ENCODE measurements around the gene GRIA4.

Gene GRIA4

DNA sequence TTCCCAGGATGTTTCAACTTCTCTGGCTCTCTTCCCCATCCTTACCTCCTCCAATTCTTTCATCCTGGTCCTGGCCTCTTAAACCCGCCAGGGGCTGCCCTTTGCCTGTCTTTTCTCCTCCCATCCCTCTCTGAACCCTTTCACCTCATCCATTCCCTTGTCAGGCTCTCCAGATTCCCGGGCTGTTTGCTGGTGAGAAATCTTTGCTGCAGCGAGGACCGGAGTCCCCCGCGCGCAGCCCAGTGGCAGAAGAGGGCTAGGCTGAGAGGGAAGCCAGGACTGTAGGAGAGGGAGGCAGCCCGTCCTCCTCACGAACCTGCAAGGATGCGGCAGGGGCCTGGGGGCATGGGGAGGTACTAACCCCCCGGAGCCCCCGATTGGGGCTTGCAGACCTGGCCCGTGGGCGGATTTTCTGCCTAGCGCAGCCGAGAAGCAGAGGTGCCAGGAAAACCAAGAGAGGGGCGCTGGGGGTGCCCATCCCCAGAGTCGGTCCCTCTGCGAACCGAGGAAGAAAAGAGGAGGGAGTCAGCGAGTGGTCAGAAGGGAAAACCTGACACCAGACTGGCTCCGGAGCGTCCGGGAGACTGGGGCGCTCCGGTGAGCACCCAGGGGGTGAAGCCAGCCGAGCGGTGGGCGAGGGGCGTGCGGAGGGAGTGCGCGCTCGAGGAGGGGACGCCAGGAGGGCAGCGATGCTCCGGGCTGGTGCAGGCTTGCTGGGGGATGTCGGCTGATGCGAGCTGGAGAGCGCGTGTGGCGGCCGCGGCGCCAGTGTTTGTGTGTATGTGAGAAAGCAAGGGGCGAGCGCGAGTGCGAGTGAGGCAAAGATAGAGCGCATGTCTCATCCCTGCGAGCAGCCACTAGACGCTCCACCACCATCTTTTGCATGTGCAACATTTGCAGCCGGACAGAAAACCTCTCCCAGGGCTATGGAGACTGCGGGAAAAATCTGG, at the start of gene GRIA4:
TSS of gene GRIA4 (plus strand) at position 242 of the 950 bp plus-strand sequence. CDS start 925 bp downstream, outside the sequence.
- no peak for DNase-seq (ENCODE audit: low read depth in 3 of 3)

DNA sequence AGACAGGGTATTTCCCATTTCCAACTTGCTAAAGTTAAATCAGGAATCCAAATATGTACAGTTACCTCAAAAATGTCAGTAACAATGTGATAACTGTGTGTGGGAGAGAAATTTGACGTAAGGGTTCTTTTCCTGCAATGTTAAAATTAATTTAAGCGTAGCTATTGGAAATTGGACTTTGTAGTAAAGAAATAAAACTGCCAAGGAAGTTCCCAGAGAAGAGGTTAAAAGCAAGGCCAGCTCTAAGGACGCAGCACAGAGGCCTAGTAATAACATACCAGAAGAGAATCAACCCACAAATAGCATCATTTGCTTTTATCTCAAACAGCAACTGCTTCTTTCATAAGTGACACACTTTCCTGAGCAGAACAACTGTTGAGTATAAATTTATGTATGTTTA, 36.8 kb upstream of the GRIA4 start:
- DNase-seq (ENCODE audit: low read depth in 3 of 3) = no peak

DNA sequence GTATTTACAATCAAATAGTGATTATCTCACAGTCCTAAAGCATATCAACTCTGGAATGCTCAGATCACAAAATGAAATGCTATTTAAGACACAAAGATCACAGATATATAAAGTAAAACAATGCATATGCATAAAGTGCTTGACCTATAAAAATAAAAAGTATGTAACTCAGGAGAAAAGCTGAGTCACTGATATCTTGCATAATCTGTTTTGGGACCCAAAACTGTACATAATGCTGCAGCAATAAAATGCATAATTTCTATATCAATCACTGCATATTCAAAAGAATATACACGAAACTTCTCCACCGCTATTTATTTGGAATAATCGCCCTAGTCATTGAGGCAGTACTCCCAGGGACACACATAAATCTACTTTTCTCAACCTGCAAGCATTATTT, 34.9 kb upstream of the GRIA4 start:
- DNase-seq (ENCODE audit: low read depth in 3 of 3) = no peak

DNA sequence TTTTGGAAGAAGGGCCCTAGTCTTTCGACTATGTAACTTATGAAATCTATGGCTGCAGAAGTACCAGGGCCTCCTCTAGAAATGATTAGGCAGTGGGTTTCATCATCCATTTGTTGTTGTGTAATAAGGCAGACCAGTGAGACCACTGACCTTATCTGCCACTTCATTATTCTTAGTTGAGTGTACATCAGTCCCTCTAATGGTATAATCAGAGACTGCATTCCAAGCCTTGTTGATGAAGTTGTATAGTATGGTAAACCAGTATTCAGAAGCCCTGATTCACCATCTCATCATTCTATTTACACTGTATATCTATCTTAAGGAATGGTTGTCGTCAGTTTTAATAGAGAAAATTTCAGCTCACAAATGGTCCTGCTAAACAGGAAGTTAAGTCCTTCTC, 32.2 kb upstream of the GRIA4 start:
- DNase-seq (ENCODE audit: low read depth in 3 of 3) = no peak

DNA sequence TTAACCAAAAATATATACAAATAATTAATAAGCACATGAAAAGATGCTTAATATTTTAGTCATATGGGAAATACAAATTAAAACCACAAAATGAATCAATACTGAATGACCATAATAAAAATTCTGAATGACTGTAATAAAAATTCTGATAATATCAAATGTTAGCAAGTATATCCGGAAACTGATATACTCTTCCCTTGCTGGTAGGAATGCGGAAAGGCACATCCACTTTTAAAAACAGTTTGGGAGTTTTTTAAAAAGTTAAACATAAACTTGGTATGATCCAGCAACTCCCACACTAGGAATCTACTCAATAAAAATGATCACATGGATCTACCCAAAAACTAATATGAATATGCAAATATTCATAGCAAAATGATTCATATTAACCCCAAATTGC, 30.8 kb upstream of the GRIA4 start:
- no peak for DNase-seq (ENCODE audit: low read depth in 3 of 3)

DNA sequence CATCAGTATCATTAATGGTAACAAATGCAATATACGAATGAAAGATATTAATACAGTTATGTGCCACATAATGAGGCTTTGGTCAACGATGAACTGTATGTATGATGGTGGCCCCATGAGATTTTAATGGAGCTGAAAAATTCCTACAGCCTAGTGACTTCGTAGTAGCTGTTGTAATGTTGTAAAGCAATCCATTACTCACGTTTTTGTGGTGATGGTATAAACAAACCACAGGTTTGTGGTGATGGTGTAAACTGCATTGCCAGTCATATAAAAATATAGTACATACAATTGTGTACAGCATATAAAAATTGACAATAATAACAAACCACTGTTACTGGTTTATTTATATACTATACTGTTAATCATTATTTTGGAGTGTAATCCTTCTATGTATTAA, 27.4 kb upstream of the GRIA4 start:
- no peak for DNase-seq (ENCODE audit: low read depth in 3 of 3)

DNA sequence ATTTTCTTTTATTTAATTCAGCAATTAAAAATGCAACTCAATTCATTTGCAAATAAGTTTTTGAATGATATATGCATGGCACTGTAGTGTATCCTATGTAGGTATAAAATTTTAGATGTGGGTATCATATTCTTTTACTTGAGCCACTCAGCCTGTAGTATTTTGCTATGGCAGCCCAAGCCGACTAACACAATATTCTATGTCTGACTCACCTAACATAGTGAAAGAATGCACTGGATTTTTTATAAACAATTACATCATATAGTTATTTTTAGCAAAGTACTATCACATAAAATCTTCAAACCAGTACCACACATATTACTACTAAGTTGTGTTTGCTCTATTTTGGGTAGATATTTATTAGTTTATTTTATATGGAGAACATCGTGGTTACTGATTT, 21.9 kb upstream of the GRIA4 start:
- DNase-seq (ENCODE audit: low read depth in 3 of 3) = no peak

DNA sequence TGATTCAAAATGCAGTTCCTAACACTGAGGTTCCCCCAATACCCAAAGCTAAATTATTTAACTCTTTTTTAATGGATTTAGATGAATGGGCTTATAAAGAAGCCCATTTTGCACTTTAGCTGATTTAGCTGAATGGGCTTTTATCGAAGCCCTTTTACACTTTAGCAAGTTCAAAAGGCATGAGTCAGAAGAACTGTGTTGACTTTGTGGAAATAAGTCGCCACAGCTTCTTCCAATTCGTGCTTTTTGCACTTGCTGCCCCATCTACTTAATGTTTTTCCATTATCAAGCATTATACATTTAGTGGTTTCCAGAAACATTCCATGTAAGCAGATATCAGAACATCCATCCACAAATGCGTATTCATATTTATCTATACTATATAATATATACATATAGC, 20.5 kb upstream of the GRIA4 start:
- DNase-seq (ENCODE audit: low read depth in 3 of 3) = no peak

DNA sequence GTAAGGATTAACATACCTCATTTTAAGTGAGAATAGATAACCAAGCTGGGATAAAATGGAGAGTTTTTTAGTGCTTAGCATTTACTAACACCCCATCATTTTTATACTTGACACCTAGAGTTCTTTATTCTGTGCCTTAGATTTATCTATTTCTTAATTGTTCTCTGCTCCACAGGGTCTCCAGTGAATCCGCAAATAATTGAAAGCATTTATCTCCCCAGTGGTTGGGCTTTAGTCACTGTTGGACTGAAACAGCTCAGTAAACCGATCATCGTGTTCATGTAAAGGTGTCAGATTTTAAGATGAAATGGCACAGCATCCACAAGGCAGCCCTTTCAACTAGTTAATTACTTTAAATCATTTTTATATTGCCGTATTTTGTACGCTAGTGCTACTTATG, 17.8 kb upstream of the GRIA4 start:
- no peak for DNase-seq (ENCODE audit: low read depth in 3 of 3)

DNA sequence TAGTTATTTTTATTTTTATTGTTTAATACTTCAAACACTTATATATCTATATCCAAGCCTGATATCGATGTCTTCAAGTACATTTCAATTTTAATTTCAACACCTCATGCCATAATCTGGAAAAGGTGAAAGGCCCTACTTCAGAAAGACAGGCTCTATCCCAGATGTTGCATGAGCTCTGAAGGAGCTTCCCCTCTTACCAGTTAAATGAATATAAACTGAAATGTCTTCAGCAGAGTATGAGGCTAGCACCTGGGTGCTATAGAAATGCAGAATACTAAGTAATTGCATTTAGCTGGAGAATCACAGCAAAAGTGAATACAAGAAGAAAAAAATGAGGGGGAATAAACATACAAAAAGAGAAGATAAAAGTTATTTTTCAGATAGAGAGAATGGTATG, 11.5 kb upstream of the GRIA4 start:
- DNase-seq (ENCODE audit: low read depth in 3 of 3) = no peak

DNA sequence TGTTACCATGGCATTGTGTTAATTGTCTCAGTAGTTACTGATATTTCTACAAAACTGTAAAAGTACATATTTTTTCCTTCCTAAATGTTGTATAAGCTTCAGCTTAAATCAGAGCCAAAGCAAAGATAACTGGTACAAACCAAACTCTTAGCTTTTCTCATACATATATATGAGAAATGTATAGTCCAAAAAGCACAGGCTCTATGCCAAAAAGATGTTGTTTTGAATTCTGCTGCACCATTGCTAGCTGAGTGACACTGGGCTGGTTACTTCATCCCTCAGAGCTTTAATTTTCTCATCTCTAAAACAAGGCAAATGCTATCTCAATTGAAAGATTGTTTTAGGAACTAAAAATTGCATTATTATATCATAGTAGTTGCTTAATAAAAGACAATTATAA, 6.7 kb upstream of the GRIA4 start:
- no peak for DNase-seq (ENCODE audit: low read depth in 3 of 3)

DNA sequence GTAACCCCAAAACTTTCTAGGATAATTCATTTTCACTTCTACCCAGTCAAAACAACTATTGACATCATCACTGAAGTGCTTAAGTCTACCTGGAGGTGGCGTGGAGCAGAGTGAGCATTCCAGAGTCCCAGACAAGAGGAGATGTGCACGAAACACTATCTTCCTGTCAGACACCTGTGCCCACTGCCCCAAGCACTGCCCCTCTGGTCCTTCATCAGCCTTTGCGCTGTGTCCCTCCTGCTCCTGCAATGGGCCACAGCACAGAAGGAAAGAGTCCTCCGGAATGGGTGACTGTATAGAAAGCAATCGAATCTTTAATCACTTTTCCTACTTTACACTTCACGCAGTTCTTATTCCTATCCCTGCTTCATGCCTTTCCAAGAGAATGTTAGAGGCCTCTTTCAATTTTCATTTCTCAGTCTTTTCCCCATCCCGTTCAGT, 512 bp upstream of the GRIA4 start:
- DNase-seq (ENCODE audit: low read depth in 3 of 3) = no peak

DNA sequence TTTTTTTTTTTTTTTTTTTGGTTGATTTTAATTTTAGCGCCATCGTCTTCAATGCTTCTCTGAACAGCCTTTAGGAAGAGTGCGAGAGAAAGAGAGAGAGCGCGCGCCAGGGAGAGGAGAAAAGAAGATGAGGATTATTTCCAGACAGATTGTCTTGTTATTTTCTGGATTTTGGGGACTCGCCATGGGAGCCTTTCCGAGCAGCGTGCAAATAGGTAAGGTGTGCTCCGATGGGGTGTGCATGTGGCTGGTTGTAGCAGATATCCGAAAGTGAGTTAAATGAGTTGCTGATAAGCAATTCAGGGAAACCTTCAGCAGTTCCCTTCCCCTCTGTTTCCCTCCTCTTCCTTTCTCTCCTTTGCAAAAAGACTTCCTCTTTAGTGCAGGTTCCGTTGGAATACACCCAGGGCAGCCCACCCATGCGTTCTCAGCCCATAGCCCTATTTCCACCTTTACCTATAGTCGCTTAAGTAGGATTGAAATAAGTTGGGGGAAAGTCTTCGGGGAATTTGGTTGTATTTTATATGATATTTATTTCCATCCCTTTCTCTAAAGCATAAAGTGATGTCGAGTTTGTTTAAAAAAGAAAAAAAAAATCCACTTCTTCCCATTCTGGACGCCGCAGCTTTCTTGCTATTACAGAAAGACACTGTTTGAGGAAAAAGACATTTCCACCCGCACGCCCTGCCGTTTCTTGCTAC, 1.1 kb downstream of the GRIA4 start:
- DNase-seq (ENCODE audit: low read depth in 3 of 3) = no peak

DNA sequence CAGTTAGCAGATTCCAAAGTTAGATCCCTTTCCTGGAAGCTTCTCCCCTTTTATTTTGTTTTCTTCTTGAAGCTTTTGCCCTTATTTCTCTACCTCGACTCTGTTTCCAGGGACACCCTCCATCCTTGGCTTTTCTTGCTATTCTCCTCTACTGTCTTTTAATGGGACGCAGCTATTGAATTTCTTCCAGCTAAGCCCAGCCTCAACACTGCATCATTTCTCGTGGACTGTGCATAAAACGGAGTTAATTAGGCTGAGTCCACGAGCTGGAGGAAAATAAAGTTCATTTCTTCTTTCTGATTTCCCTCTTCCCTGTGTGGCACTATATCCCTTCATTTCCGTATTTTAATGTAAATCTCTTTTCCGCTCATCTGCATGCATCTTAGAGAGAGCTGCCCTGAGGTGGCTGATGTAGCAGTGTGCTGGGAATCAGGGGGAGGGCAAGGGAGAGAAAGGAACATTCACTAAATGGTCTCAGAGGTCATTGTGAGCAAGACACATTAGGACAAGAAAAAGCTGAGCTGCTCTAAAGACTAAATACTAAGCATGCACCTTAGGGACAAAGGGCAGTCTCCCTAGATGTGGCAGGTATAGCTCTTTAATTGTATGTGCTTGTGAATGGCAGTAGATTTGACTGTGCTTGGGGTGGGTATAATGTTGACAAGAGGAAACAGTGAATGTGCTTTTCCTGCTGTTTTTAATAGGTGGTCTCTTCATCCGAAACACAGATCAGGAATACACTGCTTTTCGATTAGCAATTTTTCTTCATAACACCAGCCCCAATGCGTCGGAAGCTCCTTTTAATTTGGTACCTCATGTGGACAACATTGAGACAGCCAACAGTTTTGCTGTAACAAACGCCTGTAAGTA, 1.9 kb downstream of the GRIA4 start:
- no peak for DNase-seq (ENCODE audit: low read depth in 3 of 3)

DNA sequence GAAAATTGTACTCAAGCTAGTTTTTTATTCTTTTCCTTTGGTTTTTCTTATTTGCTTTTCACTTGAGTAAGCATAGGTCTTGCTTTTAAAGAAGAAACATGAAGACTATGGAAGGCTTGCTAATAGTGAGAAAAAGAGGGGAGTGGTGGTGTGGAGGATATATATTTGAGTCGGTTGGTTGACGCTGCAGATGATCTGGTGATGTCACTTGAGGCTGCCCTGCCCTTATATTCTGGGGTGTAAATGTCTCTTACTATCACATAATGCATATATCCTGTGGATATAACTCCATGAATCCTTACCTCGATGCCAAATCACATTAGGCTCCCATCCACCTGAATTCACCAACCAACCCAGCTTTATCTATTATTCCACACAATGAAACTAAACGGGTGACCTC, 2.9 kb downstream of the GRIA4 start:
- DNase-seq (ENCODE audit: low read depth in 3 of 3) = no peak

DNA sequence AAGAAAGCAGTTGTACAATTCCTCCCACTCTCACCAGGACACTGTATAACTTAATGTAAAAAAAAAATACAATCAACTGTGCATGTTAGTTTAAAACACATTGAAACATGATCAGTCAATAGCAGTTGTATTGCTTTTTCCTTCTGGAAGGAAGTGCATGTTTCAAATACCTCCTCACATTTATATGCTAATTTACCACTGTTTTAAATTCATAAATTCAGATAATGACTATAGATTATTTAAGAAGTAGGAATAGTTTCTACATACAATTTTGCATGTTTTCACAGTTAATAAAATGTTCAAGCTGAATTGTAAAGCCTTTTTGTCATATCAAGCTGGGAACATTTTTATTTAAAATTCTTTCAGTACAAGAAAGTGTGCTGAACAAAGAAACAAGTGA, 3.3 kb downstream of the GRIA4 start:
- no peak for DNase-seq (ENCODE audit: low read depth in 3 of 3)

DNA sequence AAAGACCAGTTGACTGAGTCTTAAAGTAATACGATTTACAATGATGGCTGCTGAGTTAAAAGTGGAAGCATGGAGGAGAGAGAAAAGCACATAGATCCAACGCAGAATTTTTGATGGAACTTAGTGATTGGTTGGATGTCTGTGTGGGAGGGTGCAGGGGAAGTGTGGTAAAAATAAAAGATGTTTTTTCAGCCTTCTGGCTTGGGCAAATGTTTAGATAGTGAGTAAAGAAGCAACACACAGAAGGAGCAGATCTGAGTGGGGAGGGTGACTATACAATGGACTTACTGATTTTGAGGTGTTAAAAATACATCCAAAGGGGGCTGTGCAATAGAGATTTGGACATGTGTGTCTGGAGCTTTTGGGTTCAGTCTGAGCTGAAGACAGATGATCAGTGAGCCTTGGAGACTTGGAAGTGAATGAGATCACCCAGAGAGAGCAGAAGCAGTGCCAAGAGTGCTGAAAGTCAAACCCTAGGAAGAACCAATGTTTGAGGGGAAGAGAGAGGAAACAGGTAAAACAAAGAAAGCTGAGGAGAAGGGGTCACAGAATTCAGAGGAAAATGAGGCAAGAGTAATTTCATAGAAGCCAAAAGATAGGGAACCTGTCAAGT, 8.6 kb downstream of the GRIA4 start:
- no peak for DNase-seq (ENCODE audit: low read depth in 3 of 3)

DNA sequence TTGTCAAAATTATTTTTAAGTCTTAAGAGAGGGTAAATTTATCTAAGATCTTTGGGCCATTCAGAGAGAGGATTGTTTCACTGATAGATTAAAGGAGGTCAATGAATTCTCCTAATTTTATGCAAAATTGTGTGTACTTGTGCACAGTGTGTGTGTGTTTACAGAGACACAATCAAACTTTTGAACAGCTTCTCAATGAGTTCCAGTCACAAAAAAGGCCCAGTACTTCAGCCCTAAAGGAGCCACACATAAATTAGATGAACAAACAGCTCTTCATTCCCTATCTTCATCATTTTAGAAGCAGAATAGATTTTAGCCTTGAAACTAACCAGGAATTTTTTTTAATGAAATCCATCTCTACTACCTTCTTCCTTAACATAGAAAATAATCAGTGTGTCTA, 9.7 kb downstream of the GRIA4 start:
- DNase-seq (ENCODE audit: low read depth in 3 of 3) = no peak

DNA sequence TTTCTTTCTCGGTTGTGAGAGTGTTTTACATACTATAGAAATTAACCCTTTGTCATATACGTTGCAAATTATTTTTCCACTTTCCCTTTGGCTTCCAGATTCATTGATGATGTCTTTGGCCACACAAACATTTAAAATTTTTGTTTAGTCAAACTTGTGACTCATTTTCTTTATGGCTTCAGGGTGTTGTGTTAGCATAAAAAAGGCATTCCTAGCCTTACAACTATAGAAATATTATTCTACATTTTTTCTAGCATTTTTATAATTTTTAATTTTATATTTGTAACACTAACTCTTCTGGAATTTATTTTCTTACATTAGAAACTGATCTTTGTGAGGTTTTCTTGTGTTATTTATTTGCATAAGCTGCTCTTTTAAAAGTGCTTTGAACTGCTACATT, 12.1 kb downstream of the GRIA4 start:
- no peak for DNase-seq (ENCODE audit: low read depth in 3 of 3)

DNA sequence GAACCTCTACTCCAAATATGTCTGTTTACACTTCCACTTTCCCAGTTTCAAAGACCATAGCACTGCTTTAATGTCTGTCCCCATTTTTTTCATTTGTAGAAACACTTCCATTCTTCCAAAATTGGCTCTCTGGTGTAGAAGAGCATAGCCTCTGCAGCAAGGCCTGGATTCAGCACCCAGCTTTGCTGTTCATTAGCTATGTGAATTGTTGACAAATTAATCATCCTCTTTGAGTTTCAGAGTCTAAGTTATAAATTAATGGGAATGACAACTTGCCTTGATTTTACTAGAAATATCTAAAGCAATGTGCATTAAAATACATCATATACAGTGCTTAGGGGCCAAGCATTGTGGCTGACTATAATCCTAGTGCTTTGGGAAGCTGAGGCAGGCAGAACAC, 22.4 kb downstream of the GRIA4 start:
- no peak for DNase-seq (ENCODE audit: low read depth in 3 of 3)

DNA sequence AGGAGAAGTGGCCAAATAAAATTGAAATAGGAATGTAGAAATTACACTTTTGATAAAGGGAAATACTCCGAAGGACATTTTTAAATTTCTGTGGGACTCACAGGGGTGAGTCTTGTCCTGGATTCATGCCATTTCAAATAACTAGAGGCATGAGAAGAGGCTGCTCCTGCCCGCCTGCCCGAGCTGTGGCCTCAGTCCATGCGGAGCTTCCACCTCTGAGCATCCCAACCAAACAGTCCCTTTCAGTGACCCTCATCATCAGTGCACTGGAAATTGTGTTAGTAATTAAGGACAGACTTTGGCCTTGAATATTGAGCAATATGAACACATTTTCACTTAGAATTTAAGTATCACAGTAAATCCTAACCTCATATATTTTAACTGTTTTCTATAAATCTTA, 25.6 kb downstream of the GRIA4 start:
- no peak for DNase-seq (ENCODE audit: low read depth in 3 of 3)

DNA sequence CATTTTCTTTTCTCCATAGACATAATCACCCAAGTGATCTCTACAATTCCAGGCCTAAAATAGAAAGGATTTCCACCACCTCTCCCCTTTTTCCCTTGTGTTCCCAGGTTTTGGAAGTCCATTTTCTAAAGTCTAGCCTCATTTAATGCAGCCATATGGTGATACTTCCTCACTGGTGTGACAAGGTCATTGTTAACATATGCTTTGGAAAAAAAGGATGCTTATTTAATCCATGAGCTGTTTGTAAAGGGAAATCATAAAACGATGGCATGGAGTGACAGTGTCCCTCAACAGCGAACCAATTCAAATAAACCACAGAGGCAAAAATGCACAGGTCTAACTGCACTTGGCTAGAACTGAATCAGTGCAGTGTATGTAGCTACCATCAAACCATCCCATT, 26.6 kb downstream of the GRIA4 start:
- DNase-seq (ENCODE audit: low read depth in 3 of 3) = no peak
